Activated CD4-positive, alpha-beta T cell treated with anti-CD3 and anti-CD28 coated beads, Interleukin-2, amount 50 U/mL, for 1 hour (primary cell): Measurements from ENCODE around the gene SERTAD3.
A peak's percentile ranks its signal among the peaks of the same experiment; 100 is the strongest.
"Not testable (repeated sequence)": the region's sequence is repeated elsewhere in the genome, so short reads cannot be mapped to it uniquely, and the experiment has no call there.

Source experiments
- DNase-seq: peaks from one replicate; pipeline ENCODE4 v3.0.0-alpha.2; 2020

The SERTAD3 gene, protein sequence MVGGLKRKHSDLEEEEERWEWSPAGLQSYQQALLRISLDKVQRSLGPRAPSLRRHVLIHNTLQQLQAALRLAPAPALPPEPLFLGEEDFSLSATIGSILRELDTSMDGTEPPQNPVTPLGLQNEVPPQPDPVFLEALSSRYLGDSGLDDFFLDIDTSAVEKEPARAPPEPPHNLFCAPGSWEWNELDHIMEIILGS

GRCh38 chr19:40444000-40444824 lies at the start of gene SERTAD3:
TSS of gene SERTAD3 (minus strand) at chr19:40444335. CDS start at chr19:40442080, 2,255 bp downstream.
- DNase-seq, result peak; percentile 96

DNA sequence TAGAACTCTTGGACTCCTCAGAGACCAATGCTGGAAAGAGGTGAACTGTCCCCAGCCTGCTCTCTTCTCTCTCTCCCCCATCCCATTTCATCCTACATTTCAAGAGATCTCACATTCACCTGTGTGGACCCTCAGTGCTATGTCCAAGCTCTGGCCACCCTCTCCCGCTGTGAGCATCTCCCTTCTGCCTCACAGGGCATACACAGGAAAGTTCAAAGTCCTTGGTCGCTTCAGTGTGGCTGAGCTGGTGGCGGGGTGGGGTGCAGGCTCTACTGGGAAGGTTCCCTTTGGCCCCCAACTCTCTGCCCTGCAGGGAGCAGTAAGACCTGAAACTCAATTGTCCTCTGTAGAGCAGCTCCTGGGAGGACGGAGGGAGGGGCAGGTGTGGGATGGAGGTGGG lies 49.6 kb upstream of the SERTAD3 start:
- DNase-seq, result no peak

DNA sequence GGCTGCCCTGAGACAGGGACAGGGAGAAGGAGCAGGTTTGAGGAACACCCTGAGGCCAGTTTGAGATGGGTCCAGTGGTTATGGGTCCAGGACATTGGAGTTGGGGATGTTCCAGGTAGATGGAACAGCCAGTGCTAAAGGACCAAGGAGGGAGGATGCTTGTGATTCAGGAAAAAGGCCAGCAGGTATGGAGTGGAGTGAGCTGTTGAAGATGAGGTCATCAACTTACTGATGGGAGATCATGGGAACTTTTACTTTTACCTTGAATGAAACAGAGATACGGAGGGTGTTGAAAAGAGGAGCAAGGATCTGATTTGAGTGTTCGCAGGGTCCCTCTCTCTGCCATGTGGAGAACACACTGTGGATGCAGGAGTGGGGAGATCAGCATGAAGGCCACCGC lies 48.1 kb upstream of the SERTAD3 start:
- DNase-seq, result no peak

- DNase-seq, result no peak
These were observed 45.7 kb upstream of the SERTAD3 start for GRCh38 chr19:40489882-40490230.

- DNase-seq, result no peak
These were observed 41.9 kb upstream of the SERTAD3 start for GRCh38 chr19:40486017-40486416.

- not testable (repeated sequence) for DNase-seq
These were observed 31.9 kb upstream of the SERTAD3 start for GRCh38 chr19:40475878-40476644.

GRCh38 chr19:40474737-40475136 lies 30.6 kb upstream of the SERTAD3 start:
- no peak for DNase-seq

GRCh38 chr19:40472516-40472915 lies 28.4 kb upstream of the SERTAD3 start:
- DNase-seq, result no peak

GRCh38 chr19:40471111-40471510 lies 27.0 kb upstream of the SERTAD3 start:
- no peak for DNase-seq

DNA sequence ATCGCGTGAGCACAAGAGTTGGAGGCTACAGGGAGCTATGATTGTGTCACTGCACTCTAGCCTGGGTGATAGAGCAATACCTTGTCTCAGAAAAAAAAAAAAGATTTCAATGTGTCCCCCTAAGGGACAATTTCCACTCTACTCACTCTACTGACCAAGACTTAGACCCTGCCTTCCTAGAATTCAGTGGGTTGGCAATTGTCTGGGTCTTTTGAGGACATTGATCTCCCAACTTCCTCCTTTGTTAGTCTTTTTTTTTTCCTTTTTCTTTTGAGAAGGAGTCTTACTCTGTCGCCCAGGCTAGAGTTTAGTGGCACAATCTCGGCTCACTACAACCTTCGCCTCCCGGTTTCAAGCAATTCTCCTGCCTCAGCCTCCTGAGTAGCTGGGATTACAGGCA lies 24.9 kb upstream of the SERTAD3 start:
- DNase-seq, result no peak

DNA sequence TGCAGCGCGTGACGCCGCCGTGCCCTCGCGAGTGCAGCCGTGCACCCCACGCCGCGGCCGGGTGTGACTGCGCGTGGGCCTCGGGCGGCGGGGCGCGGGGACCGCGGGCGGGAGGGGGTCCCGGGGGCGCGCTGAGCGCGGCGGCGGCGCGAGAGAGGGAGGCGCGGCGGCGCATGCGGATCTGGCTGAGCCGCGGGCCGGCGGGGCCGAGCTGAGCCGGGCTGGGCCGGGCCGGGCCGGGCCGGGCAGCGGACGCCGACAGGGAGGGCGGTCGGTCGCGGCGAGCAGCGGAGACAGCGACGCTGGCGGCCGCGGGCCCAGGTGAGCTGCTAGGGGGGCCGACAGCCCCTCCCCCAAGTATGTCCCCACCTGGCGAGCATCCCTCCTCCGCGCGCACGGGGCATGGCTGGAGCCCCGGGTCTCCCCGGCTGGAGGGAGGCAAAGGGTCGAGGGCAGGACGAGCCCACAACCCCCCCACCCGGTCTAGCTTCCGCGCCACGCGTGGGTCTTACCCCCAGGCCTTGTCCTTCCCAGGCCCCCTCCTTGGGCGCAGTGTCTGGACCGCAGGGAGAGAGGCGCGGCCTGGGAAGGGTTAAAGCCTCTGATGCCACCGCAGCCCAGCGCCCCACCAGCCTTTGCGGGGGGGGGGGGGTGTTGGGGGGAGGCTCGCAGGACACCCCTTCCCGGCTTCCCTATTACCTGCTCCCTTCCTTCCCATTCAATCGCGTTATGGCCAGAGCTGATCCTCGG lies 23.0 kb upstream of the SERTAD3 start, which contains the start of gene SPTBN4:
Gene SPTBN4, plus strand, starts transcription at position 17 of the 750 bp plus-strand sequence. CDS start 5,621 bp downstream, outside the sequence.
- no peak for DNase-seq

- DNase-seq, result peak; percentile 61
These were observed 22.3 kb upstream of the SERTAD3 start for GRCh38 chr19:40466219-40466984.

DNA sequence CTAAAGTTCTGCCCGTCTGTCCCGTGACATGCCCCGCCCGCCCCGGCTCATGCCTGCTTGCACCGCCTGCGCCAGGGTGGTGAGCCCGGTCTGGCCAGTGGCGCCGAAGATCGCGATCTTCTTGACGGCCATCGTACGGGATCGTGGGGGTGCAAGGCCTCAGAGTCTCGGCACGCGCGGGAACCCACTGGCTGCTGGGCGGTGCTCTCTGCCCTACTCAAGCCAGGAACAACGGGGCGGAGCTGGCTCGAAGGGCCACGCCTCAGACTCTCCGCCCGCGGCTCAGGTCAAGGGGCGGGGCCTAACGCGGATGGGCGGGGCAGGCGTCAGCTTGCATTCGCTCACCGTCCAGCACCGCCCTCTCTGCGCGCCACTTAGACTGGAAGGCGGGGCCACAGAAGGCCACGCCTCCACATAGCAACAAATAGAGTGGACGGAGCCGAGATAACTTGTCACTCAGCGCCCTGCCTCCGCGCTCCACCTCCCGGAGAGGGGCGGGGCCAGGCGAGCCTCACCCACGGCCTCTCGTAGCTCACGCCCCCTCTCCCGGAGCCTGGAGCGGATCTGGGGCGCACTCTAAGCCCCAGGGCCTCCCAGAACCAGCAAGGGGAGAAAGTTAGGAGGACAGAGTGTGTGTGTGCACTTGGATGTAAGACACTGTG lies 21.6 kb upstream of the SERTAD3 start, which contains the start of gene BLVRB:
Gene BLVRB, minus strand, starts transcription at position 189 of the 662 bp plus-strand sequence. Its CDS starts 57 bp downstream, at position 132.
- DNase-seq, result peak; percentile 100

DNA sequence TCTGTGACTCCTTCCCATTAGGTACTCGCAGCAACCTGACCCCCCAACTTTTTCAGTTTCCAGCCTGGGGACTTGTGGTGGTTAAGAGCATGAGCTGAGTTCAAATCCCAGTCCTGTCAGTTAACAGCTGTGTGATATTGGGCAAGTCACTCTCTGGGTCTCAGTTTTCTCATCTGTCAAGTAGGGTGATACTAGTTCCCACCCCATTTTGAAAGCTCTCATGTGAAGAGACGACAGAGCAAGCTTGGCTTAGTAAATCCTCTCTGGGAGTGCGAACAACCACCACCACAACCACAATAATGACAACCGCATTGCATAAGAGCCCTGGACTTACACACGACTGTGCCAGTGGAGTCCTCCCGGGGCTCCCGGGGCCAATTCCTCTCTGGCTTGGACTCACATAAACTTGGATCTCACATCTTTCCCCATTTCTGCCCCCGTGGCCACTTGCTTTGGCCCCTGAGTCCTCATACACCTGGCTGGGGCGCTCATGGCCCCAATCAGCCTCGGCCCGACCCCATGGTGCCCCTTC lies 21.0 kb upstream of the SERTAD3 start:
- DNase-seq, result no peak

DNA sequence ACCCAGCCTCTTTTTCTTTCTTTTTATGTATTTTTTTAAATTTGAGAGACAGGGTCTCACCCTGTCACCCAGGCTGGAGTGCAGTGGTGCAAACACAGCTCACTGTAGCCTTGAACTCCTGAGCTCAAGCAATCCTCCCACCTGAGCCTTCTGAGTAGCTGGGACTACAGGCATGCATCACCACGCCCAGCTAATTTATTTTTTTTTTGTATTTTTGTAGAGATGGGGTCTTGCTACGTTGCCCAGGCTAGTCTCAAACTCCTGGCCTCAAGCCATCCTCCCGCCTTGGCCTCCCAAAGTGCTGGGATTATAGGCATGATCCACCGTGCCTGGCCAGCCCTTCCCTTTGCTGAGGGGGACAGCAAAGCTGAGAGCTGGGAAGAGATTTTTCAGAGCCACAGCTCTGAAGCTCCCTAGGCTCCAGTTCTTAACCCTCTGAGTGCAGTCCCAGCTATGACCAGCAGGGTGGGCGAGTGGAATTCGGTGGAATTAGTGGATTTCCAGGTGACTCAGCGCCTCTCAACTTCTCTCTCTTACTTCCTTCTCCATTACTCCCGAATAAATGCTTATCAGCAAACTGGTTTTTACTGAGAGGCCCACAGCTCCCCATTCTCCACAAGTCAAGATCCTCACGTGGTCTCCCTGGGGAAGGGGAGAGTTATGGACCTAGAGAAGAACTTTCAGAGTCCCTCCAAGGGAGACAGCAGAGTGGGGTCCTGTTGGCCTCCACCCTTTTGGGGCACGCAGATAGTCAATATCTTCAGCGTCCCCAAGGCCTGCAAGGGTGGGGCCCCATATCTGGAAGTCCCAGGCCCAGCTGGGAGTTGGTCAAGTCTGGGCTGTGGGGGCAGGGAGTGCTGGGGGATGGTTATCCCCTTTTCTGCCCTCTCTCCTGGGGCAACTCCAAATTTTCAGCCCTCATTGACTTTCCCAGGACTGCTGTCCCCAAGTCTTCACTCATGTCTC lies 20.2 kb upstream of the SERTAD3 start:
- DNase-seq, result peak; percentile 74

DNA sequence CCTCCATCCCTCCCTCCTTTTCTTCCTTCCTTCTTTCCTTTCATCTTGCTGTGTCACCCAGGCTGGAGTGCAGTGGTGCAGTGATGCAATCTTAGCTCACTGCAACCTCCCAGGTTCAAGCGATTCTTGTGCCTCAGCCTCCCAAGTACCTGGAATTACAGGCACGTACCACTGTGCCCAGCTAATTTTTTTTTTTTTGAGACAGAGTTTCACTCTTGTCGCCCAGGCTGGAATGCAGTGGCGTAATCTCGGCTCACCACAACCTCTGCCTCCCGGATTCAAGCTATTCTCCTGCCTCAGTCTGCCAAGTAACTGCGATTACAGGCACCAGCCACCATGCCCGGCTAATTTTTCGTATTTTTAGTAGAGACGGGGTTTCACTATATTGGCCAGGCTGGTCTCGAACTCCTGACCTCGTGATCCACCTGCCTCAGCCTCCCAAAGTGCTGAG lies 19.5 kb upstream of the SERTAD3 start:
- not testable (repeated sequence) for DNase-seq

DNA sequence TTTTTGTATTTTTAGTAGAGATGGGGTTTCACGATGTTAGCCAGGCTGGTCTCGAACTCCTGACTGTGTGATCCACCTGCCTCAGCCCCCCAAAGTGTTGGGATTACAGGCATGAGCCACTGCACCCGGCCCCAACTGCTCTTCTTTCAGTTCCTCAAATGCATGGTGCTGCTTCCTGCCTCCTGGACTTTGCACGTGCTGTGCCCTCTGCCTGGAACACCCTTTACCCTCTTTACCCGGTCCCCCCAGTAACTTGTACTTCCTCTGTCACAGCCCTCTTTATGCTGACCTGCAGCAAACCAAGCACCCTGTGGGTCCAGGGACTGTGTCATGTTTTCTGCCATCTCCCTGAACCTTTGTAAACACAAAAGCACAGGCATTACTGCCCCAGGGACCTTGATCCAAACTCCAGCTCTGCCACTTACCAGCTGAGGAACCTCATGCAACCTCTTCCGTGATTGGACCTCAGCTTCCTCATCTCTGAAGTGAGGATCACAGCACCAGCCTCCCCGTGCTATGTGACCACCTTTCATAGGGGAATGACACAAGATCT lies 17.6 kb upstream of the SERTAD3 start:
- DNase-seq, result no peak

- DNase-seq, result no peak
These were observed 16.1 kb upstream of the SERTAD3 start for GRCh38 chr19:40460185-40460584.

DNA sequence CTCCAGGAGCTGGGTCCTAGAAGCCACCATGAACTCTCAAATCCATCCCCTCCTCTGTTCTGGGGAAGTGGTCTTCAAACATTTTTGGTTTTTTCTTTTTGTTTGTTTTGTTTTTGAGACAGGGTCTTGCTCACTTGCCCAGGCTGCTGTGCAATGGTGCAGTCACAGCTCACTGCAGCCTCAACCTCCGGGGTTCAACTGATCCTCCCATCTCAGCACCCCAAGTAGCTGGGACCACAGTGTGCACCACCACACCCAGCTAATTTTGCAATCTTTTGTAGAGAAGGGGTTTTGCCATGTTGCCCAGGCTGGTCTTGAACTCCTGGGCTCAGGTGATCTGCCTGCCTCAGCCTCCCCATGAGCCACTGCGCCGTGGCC lies 14.5 kb upstream of the SERTAD3 start:
- DNase-seq, result no peak
